ENCODE measurements around the gene CEP44. TPM values are rescaled to one million over a fixed set of nuclear protein-coding genes. Genes with fewer than 3 reads are reported as not detected.

CEP44 gene
- total RNA-seq, 4 donors from 2014 or later: 10.3 to 33.8 (median 15.7) TPM

- Histone ChIP-seq H3K36me3 (no peaks in the 10 kb centered on the region), H3K27me3 (no peaks in the 10 kb centered on the region), H3K4me1 (no peaks in the 10 kb centered on the region), H3K9me3 (no peaks in the 10 kb centered on the region), H3K4me3 (no peak overlapping the region), H3K27ac (no peak overlapping the region)
- DNase-seq: no peak
- TF ChIP-seq CTCF (IDR thresholded peaks at IDR 0.05) (no peak), POLR2A (IDR thresholded peaks at IDR 0.05) (no peak)
Measured at GRCh38 chr4:174266416-174266815, 17.3 kb upstream of the CEP44 start.

GRCh38 chr4:174273930-174274329, 9.8 kb upstream of the CEP44 start:
- Histone ChIP-seq H3K27me3 (no peaks in the 10 kb centered on the region), H3K4me1 (peaks cover 0 to 8% (median 0%) of the 10 kb centered on the region in 4 donors), H3K36me3 (no peaks in the 10 kb centered on the region), H3K9me3 (no peaks in the 10 kb centered on the region), H3K27ac (no peak overlapping the region), H3K4me3 (no peak overlapping the region)
- no peak for DNase-seq
- no peak for TF ChIP-seq POLR2A (IDR thresholded peaks at IDR 0.05)
- no peak for TF ChIP-seq CTCF (IDR thresholded peaks at IDR 0.05)

GRCh38 chr4:174274436-174274835, 9.3 kb upstream of the CEP44 start:
- TF ChIP-seq POLR2A (IDR thresholded peaks at IDR 0.05): no peak

GRCh38 chr4:174275101-174275500, 8.6 kb upstream of the CEP44 start:
- no peak for TF ChIP-seq CTCF (IDR thresholded peaks at IDR 0.05)
- no peak for TF ChIP-seq POLR2A (IDR thresholded peaks at IDR 0.05)
- H3K27me3 ChIP-seq: no peaks in the 10 kb centered on the region
- H3K27ac ChIP-seq: no peak overlapping the region
- H3K4me3 ChIP-seq: no peak overlapping the region
- DNase-seq: no peak
- H3K9me3 ChIP-seq: no peaks in the 10 kb centered on the region
- peaks cover 0 to 8% (median 0%) of the 10 kb centered on the region in 4 donors for H3K4me1 ChIP-seq
- no peaks in the 10 kb centered on the region for H3K36me3 ChIP-seq

More at GRCh38 chr4:174274436-174274835, 9.3 kb upstream of the CEP44 start:
- H3K36me3 ChIP-seq: no peaks in the 10 kb centered on the region
- H3K4me1 ChIP-seq: peaks cover 0 to 8% (median 0%) of the 10 kb centered on the region in 4 donors
- no peak for DNase-seq
- H3K27me3 ChIP-seq: no peaks in the 10 kb centered on the region
- no peak overlapping the region for H3K27ac ChIP-seq
- no peak overlapping the region for H3K4me3 ChIP-seq
- no peaks in the 10 kb centered on the region for H3K9me3 ChIP-seq

GRCh38 chr4:174277433-174277832, 6.3 kb upstream of the CEP44 start:
- DNase-seq: no peak
- Histone ChIP-seq H3K27ac (no peak overlapping the region), H3K4me1 (peaks cover 0 to 21% (median 5%) of the 10 kb centered on the region in 4 donors), H3K36me3 (no peaks in the 10 kb centered on the region), H3K27me3 (no peaks in the 10 kb centered on the region), H3K4me3 (no peak overlapping the region), H3K9me3 (no peaks in the 10 kb centered on the region)
- TF ChIP-seq POLR2A (IDR thresholded peaks at IDR 0.05) (no peak), CTCF (IDR thresholded peaks at IDR 0.05) (no peak)

- Histone ChIP-seq H3K27ac (no peak overlapping the region), H3K27me3 (no peaks in the 10 kb centered on the region), H3K9me3 (no peaks in the 10 kb centered on the region), H3K4me1 (peaks cover 0 to 22% (median 6%) of the 10 kb centered on the region in 4 donors), H3K36me3 (no peaks in the 10 kb centered on the region), H3K4me3 (no peak overlapping the region)
- no peak for DNase-seq
- no peak for TF ChIP-seq CTCF (IDR thresholded peaks at IDR 0.05)
- TF ChIP-seq POLR2A (IDR thresholded peaks at IDR 0.05): no peak
Measured at GRCh38 chr4:174278467-174278866, 5.2 kb upstream of the CEP44 start.

Data from Peyer's patch (tissue), 4 donors.